ENCODE data around the gene PPP4R3B.

The PPP4R3B gene

DNA sequence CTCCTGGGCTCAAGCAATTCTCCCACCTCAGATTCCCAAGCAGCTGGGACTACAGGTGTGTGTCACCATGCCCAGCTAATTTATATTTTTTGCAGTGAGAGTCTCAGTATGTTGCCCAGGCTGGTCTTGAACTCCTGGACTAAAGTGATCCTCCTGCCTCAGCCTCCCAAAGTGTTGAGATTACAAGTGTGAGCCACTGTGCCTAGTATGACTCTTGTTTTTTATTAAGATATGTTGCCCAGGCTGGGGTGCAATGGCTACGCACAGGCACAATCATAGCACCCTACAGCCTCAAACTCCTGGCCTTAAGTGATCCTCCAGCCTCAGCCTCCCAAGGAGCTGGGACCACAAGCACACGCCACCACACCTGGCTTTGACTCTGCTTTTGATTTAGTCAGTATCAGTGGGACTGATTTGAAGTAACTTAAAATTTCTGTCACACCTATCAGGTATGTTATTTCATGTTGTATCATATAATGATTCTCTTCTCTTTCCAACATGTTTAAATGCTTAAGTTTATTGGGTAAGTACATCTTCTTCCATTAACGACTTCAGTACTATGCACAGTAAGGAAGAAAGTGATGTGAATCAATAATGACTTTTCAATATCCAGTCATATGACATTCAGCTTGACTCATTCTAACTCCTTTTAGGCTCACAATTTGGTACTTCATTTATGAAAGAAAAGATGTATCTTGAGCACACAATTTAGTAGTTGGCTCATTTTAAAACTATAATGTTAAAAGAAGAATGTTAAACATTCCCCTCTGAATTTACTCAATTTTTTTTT, 6.3 kb downstream of the PPP4R3B start:
- ChIA-PET CTCF (interaction anchor here (1.4 kb wide), 1 partner anchor 10 kb away, joined by 5 read pairs; no protein-coding TSS in a partner anchor), POLR2A (no interaction called here)
- no peak for DNase-seq (ENCODE audit: low read depth, low spot score)
- no peak overlapping the region for H3K4me3 ChIP-seq (ENCODE audit: low read depth, low read length)
- TF ChIP-seq, protein P1, sequence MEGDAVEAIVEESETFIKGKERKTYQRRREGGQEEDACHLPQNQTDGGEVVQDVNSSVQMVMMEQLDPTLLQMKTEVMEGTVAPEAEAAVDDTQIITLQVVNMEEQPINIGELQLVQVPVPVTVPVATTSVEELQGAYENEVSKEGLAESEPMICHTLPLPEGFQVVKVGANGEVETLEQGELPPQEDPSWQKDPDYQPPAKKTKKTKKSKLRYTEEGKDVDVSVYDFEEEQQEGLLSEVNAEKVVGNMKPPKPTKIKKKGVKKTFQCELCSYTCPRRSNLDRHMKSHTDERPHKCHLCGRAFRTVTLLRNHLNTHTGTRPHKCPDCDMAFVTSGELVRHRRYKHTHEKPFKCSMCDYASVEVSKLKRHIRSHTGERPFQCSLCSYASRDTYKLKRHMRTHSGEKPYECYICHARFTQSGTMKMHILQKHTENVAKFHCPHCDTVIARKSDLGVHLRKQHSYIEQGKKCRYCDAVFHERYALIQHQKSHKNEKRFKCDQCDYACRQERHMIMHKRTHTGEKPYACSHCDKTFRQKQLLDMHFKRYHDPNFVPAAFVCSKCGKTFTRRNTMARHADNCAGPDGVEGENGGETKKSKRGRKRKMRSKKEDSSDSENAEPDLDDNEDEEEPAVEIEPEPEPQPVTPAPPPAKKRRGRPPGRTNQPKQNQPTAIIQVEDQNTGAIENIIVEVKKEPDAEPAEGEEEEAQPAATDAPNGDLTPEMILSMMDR (IDR thresholded peaks at IDR 0.05; ENCODE audit: insufficient read depth, low read length, missing control alignments), result no peak

DNA sequence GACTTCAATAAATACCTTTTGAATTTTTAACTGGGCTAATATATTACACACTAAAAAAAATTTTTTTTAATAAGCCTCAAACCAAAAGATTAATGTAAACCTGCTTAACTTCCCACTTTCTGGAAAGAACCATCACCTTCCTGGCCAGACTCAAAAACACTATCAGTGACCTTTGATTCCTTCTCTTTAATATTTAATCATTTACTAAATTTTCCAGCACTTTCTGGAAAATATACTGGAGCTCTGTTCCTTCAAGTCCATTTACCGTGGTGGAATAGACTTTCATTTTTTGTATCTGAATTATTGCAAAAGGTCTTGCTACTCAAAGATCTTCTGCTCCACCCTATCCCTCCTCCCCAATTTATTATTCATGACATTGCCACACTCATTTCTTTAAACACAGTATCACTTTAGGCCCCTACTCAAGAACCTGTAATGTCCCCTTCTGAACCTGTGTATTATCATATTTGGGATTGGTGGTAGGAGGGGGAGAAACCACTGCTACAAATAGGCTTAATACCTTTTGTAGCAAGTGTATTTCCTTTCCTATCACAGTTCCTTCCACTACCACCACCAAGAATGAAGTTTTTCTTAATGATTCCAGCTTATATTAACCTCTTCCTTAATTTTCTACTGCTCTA, 7.4 kb downstream of the PPP4R3B start:
- ChIA-PET CTCF (no interaction called here), POLR2A (no interaction called here)
- DNase-seq (ENCODE audit: low read depth, low spot score), result no peak
- H3K4me3 ChIP-seq (ENCODE audit: low read depth, low read length), result no peak overlapping the region
- TF ChIP-seq, protein P1 (IDR thresholded peaks at IDR 0.05; ENCODE audit: insufficient read depth, low read length, missing control alignments), result no peak

DNA sequence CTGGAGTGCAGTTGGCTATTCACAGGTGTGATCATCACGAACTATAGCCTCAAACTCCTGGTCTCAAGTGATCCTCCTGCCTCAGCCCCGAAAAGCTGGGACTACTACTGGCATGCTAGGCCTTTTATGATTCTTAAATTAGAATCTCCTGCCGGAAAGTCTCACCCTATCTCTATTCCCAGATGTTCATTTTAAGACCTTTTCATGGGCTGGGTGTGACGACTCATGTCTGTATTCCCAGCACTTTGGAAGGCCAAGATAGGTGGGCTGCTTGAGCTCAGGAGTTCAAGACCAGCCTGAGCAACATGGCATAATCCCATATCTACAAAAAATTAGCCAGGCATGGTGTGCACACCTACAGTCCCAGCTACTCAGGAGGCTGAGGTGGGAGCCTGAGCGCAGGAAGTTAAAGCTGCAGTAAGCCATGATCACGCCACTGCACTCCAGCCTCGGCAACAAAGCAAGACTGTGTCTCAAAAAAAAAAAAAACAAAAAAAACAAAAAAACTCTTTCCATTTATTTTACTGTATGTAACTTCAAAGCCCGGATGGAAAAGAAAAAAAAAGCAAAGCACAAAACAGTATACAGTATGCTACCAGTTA, 8.1 kb downstream of the PPP4R3B start:
- TF ChIP-seq, protein P1 (IDR thresholded peaks at IDR 0.05; ENCODE audit: insufficient read depth, low read length, missing control alignments), result no peak
- POLR2A ChIA-PET, result no interaction called here
- CTCF ChIA-PET, result no interaction called here
- H3K4me3 ChIP-seq (ENCODE audit: low read depth, low read length), result no peak overlapping the region
- DNase-seq (ENCODE audit: low read depth, low spot score), result no peak

DNA sequence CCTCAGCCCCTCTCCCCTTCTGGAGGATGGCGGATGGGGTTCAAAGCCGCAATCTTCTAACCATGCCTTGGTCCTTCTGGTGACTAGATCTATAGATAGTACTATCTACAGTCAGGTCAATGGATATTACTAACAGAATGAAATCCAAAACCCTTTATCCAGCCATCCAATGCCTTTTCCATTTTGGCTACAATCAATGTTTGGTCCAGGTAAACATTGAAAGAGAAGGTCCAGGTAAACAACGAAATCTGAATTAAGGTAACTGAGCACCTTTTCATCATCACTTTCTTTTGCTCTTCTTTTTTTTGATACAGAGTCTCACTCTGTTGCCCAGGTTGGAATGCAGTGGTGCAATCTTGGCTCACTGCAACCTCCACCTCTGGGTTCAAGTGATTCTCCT, 9.7 kb downstream of the PPP4R3B start:
- TF ChIP-seq, protein P1 (IDR thresholded peaks at IDR 0.05; ENCODE audit: insufficient read depth, low read length, missing control alignments), result no peak
- ChIA-PET CTCF (no interaction called here), POLR2A (no interaction called here)

DNA sequence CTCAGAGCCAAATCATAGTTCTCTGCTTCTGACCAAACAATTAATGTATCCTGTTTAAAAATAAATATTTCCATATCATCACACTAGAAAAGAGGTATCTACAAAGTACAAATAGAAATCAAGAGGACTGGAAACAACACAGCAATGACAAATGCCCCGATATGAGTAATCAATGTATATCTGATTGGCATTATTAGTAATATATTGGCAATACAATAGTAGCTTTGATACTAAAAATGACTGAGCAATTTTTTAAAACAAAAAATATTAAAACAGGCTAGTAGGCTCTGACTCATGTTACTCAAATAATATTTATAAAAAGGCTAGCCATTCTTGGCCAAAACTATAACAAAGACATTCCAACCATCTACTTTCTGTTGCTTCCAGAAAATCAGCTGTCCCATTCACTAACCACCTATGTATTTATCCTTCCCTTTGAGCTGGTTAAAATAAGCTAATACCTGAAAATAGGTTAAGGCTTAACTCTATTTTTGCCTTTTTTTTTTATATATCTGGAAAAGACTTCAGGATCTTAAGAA, 13.3 kb downstream of the PPP4R3B start:
- no peak for DNase-seq (ENCODE audit: low read depth, low spot score)
- ChIA-PET CTCF (no interaction called here), POLR2A (no interaction called here)
- TF ChIP-seq, protein P1 (IDR thresholded peaks at IDR 0.05; ENCODE audit: insufficient read depth, low read length, missing control alignments), result no peak
- no peak overlapping the region for H3K4me3 ChIP-seq (ENCODE audit: low read depth, low read length)

More for the DNA sequence above, 9.7 kb downstream of the PPP4R3B start:
- DNase-seq (ENCODE audit: low read depth, low spot score), result no peak
- no peak overlapping the region for H3K4me3 ChIP-seq (ENCODE audit: low read depth, low read length)

DNA sequence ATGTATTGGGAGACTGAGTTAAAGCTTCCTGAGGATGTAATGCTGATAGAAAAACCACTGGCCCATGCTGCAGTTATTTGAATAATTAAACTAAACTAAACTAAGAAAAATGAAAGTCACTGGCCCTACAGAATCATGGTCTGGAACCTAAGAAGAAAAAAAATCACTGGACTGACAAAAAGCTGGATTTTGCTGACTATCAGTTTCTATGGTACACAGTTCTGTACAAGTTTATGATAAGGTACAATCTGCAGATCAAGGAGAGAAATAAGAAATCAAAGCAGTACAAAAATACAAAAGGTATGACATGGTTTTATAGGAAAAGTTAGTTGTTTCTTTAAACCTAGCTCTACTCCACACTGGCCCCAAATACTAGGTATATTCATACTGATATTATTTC, 15.6 kb downstream of the PPP4R3B start:
- TF ChIP-seq, protein P1 (IDR thresholded peaks at IDR 0.05; ENCODE audit: insufficient read depth, low read length, missing control alignments), result no peak
- ChIA-PET CTCF (interaction anchor here (1.7 kb wide), 1 partner anchor 9 kb away, joined by 5 read pairs; no protein-coding TSS in a partner anchor), POLR2A (no interaction called here)
- no peak for DNase-seq (ENCODE audit: low read depth, low spot score)
- H3K4me3 ChIP-seq (ENCODE audit: low read depth, low read length), result no peak overlapping the region
